Stomach (tissue), 4 donors: ENCODE data around the gene BTBD9.

Experiments used
- CTCF ChIP-seq, 7 experiments: fragments of 450-650 bp in 4 of 7; fragments of 200-600 bp in 3 of 7; sonication (generic) in 3 of 7; IDR thresholded peaks; one replicate each; pipeline ENCODE4 v1.5.1; 2016 to 2019; ENCODE audit warnings: antibody characterized with exemption in 7 of 7, control low read depth in 2 of 7, mild to moderate bottlenecking in 1 of 7
- POLR2A ChIP-seq, 4 donors: fragments of 450-650 bp; IDR thresholded peaks; one replicate each; pipeline ENCODE4 v1.6.1; 2016; ENCODE audit warnings: antibody characterized with exemption in 4 of 4, control low read depth in 2 of 4, mild to moderate bottlenecking in 1 of 4, moderate library complexity in 1 of 4

DNA sequence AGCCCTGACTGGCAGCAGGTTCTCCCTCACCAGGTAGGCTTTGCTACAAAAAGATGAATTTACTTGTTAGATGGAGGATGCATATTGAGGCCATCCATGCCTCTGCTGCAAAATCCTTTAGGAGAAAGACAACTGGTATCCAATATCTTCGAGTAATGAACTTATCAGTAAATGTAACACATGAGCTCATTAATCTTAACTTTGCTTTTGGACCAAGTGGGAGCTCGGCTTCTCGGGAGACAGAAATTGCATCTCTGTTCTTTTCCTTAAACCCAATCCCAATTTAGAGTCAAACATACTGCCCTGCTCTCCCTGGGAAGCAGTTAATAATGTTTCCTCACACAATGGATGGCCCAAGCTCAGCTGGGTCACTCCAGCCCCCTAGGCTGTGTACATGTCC lies 489.7 kb downstream of the BTBD9 start:
- no peak for TF ChIP-seq POLR2A (IDR thresholded peaks at IDR 0.05)
- no peak for TF ChIP-seq CTCF (IDR thresholded peaks at IDR 0.05)
